EL (cell line): ENCODE measurements around the gene IGF2BP2.
"Not testable (repeated sequence)": the region's sequence is repeated elsewhere in the genome, so short reads cannot be mapped to it uniquely, and the experiment has no call there.

ENCODE experiments used
- DNase-seq: peaks from one replicate; pipeline ENCODE4 v3.0.0-alpha.2; 2016

IGF2BP2 gene

DNA sequence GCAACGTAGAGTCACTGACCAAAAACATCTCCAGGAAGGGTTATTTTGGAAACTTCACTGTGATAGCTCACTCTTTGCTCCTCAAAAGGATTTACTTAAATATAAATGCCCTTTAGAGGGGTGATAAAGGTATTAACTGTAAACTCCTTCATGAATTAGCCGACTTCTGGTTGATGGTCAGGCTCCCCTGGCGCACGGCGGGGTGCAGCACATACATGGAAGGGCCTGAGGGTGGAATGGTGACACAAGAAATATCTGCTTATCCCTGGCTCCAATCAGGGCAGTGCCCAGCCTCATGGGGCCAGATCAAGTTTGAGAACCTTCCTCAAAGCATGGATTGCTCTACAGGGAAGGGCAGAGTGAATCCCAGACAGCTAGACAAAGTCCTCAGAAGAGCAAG lies 116.5 kb downstream of the IGF2BP2 start:
- no peak for DNase-seq

DNA sequence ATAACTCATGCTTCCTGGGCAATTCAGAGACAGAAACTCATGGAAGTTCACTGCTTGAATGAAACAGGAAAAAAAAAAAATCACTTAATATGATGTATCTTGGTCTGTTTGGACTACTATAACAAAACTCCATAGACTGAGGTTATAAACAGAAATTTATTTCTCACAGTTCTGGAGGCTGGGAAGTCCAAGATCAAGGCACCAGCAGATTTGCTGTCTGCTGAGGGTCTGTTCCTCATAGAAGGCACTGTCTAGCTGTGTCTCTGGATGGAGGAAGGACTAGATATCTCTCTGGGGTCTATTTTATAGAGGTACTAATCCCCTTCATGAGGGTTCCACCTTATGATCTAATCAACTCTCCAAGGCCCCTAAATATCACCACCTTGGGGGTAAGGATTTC lies 119.3 kb downstream of the IGF2BP2 start:
- DNase-seq, result no peak

DNA sequence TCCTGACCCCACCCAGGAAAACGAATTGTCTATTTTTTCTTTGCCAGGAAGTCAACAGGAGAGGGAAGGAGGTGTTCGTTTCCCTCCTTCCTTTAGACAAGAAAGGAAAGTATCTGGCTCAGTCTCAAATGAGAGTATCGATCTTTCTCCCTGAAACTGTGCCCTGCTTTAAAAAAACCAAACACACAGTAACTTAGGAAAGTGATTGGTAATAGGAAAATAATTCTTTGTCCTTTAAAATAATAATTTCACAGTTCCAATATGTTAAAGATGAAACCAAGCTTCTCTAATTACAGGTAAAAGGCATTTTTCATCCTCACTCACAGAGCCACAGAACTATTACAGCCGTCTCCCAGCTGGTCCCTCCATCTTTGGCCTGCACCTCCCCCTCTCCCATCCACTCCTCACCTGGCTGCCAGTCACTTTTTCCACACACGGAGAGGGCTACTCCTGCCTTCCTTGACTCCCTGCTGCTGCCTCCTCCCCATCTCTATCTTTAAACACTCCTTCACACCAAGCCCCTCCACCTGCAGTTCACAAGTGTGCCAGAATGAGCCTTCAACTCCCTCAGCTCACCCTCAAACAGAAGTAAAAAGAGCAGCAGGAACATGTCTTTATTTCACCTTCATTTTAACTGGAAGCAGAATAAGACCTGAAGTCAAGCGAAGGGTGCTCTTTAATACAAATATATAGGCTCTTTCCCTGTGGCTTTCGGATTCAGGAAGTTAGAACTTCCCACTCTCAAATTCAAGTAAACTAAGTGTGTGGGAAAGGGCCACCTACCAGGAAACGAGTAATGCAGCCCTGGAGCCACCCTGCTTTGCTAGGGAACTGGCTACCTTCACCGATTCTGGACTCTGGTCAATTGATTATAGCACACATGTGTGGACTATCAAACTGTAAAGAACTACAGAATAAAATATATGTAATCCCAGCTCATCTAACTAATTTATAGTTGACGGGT lies 122.3 kb downstream of the IGF2BP2 start:
- DNase-seq, result no peak

DNA sequence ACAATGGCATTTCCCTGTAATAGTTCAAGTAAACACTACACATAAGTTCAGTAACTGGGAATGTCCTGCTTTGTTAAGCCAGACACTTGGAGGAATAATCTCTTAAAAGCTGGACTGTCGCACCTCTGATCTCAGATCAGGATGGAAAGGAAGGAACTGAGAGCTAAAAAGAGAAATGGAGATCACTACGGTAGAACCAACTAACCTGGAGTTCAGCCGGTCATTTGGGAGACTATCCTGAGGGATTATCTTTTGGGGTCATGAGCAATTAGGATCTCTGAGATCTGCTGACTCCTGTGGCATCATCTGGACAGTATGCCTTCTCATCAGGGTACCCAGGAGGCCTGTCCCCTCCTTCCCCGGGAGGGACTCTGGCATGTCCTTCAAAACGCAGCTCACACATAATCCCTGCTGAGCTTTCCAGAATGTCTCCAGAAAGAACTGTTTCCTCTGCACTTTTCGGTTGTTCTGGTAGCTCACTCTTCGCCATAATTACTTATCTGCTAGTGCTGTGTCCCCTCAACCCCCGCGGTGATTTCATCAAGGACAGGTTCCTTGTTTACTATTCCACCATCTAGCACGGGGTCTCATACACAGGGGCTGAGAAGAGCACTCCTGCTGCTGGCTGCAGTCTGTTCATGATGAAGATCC lies 123.1 kb downstream of the IGF2BP2 start:
- no peak for DNase-seq

DNA sequence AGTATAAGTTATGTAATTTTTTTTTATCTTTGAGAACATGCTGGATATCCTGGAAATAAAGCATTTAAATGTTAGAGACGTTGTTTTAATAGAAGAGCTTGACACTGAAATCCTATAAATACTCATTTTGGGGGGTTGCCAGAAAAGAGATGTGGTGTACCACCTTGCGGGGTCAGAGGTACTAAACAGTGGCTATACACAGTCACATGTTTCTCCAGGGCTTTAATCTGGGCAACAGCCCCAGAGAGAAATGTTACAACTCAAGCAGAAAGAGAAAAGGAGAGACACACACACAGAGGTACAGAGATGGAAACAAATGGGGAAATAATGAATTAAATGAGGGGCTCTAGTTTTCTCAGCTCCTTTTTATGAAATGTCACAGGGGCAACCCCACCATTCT lies 124.9 kb downstream of the IGF2BP2 start:
- DNase-seq, result no peak

DNA sequence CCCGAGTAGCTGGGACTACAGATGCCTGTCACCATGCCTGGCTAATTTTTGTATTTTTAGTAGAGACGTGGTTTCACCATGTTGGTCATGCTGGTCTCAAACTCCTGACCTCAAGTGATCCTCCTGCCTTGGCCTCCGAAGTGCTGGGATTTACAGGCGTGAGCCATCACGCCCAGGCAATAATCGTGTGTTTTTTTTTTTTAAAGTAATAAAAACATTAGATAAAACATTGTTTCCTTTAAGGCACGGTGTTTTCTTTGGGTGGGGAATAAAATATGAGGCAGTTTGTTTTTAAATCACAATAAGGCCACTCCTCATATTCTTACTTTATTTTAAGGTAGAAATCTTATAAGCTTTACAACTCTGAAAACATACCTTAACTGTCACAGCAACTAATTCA lies 127.6 kb downstream of the IGF2BP2 start:
- not testable (repeated sequence) for DNase-seq

DNA sequence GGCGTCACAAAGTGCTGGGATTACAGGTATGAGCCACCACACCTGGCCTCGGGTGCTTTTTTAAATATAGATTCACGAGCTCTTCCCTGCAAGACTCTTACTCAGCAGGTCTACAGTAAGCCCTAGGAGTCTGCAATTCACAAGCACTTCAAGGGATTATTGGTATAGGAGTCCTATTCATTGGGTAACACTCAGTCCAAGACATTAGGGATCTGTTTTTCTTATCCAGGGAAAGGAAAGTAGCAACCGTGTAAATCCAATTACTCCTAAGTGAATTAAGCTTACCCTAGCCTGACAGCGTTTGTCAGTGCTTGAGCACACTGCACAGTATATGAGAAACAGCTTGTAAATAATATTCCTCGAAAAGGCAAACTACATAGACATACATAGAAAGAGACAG lies 128.8 kb downstream of the IGF2BP2 start:
- DNase-seq, result no peak

DNA sequence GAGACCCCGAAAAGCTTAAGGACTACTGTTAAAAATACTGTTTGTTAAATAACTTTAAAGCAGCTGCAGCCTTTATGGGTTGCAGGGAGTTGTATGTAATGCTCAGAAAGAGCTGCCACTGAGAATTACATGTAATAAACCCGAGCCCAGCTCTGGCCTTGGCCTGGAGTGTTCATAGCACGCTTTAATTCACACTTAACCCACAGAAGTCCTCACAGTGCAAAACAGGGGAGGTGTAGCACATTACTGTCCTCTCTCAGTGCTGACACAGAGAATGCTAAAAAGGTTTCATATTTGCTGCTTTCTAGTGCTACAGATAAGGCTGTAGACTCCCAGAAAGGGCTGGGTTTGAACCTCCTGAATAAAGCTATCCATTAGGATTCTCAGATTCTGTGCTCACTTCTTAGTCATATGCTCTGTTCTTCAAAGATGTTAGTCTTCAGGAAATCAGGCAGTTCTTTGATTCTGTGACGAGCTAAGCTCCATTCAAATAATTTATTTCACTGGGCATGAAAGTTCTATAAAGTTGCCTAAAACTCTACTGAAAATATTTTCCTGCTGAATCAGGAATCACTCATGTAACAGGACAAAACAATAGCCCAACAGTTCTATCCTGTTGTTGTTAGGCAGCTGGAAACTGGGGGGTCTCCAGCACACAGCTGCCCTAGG lies 130.7 kb downstream of the IGF2BP2 start:
- peak; percentile 40 for DNase-seq

DNA sequence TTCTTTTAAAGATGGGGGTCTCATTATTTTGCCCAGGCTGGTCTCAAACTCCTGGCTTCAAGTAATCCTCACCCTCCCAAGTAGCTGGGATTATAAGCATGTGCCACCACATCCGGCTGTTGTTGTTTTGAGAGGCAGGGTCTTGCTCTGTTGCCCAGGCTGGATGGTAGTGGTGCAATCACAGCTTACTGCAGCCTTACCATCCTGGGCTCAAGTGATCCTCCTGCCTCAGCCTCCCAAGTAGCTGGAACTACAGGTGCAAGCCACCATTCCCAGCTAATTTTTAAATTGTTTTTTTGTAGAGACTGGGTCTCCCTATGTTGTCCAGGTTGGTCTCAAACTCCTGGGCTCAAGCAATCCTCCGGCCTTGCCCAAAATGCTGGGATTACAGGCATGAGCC lies 133.2 kb downstream of the IGF2BP2 start:
- DNase-seq, result no peak

DNA sequence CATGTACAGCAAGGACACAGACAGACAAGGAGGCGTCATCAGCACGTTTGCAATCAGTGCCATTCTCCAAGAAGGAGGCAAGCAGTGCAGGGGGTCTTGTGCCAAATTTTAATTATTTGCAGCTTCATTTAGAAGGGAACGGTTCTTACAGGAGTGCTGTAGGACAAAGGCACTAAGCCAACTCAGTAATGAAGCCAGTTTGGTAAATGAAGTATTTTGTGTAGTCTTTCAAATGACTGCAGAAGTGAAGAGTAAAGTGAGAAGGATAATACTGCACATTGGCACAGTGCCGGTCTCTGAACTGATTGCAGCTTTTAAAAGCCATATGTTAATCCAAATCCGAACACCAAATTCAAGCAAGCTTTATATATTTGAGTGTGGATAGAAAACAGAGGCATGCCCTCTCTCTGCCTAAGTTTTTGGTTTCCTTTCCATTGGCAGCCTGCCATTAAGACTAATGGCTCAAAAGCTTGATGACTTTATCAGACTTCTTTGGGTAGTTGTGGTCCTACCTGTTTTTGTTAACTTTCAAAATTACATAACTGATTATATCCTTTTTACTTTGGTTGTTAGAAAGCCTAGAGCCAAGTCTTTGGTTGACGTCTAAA lies 137.5 kb downstream of the IGF2BP2 start:
- peak; percentile 33 for DNase-seq

DNA sequence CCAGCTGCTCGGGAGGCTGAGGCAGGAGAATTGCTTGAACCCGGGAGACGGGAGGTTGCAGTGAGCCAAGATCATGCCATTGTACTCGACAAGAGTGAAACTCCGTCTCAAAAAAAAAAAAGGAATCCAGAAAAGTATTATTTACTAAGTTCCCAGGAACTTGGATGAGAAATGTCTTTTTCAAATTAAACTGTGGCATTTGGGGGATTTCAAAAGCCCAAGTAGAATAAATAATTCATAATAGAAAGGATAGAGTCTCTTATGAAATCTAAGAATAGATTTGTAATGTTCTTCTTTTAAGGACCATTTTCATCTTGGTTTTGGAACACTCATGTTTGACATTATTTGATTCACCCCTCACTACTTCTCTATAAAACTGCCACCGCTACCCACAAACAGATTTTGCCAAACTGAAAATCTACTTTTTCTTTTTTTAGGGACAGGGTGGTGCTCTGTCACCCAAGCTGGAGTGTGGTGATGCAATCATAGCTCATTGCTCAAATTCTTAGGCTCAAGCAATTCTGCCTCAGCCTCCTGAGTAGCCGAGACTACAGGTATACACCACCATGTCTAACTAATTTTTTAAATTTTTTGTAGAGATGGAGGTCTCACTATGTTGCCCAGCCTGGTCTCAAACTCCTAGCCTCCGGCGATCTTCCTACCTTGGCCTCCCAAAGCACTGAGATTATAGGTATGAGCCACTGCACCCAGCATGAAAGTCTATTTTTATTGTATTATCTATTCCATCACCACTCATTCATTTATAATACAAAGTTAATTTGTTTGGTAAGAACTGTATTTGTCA lies 139.4 kb downstream of the IGF2BP2 start:
- DNase-seq, result no peak

DNA sequence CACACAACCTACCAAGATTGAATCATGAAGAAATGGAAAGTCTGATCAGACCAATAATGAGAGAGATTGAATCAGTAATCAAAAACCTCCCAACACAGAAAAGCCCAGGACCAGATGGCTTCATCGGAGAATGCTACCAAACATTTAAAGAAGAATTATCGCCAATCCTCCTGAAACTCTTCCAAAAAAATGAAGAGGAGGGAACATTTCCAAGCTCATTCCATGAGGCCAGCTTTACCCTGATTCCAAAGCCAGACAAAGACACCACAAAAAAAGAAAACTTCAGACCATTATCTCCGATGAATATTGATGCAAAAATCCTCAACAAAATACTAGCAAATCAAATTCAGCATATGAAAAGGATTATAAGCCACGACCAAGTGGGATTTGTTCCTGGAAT lies 144.6 kb downstream of the IGF2BP2 start:
- no peak for DNase-seq

DNA sequence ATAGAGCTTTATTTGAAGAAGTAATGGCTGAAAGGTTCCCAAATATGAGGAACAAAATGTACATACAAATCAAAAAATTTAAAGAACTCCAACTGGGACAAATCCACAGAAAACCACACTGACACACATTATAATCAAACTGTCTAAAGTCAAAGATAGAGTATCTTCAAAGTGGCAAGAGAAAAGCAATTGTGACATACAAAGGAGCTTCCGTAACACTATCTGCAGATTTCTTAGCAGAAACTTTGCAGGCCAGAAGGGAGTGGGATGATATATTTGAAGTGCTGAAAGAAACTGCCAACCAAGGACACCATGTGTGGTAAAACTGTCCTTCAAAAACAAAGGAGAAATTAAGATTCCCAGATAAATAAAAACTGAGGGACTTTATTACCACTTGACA lies 146.8 kb downstream of the IGF2BP2 start:
- no peak for DNase-seq

DNA sequence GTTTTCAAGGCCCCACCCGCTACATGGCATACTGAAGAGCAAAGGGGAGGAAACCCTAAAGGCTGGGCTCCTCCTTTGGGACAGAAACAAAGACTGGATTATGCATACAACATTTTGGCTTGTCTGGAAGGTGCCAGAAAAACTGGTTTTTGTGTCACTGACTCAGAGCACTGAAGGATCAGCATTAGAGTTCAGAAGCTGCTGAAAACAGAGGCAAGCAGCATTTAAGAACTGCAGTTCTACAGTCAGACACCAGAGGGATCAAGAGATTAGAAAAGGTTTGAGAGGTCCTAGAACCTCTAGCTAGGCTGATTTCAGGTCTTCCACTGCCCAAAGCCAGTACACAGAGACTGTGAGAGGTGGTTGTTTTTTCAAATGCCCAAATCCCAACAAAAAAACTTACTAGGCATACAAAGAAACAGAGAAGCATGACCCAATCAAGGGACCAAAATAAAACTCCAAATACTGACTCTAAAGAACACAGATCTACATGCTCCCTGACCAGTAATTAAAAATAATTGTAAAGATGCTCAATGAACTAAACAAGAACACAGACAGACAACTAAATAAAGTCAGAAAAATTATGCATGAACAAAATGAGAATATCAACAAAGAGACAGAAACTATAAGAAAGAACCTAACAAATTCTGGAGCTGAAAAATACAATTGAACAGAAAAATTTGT lies 147.6 kb downstream of the IGF2BP2 start:
- DNase-seq, result peak; percentile 75

DNA sequence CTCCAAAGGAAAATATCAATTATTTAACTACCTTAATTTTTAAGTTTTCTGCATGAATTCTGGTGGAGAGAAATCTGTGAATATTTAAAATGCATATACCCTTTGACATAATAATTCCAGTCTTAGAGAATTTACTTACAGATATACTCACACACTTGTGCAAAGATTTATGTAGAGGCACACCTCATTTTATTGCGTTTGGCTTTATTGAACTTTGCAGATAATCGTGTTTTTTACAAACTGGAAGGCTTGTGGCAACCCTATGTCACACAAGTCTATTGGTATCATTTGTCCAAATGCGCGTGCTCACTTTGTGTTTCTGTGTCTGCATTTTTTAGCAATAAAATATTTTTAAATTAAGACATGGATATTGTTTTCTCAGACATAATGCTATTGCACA lies 157.3 kb downstream of the IGF2BP2 start:
- DNase-seq, result no peak

DNA sequence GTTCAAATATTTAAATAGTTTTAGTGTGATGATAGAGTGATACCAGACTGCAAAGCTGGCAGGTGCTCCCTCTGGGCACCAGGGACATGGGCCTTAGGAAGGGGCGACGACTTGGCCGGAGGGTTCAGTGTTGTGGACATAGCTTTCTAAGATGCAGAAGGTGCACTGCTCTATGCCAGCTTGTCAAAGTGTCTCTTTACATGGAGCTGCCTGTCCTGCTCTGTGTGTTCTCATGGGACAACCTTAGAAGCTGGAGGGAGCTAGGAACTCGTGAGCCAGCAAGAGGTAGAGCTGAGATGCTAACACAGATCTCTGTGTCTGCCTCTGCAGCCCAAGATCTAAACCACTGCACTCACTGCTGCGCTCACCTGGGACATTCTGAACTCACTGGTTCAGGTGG lies 160.9 kb downstream of the IGF2BP2 start:
- DNase-seq, result no peak

DNA sequence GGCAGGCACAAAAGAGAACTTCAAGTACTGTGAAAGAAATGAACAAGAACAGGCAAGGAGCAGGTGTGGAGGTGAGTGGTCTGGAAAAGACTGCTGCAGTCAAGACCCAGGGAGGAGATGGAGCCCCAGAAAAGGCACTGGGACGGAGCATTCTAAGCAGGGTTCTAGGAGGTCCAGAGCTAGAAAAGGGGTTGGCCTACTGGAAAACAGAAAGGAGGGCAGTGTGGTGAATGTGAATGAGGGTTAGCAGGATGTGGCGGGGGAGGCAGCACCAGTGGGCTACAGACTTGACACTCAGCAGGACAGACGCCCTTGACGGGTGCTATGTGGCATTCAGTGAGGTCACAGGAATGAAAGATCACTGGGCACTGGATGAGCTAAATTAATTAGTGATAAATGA lies 163.1 kb downstream of the IGF2BP2 start:
- no peak for DNase-seq

DNA sequence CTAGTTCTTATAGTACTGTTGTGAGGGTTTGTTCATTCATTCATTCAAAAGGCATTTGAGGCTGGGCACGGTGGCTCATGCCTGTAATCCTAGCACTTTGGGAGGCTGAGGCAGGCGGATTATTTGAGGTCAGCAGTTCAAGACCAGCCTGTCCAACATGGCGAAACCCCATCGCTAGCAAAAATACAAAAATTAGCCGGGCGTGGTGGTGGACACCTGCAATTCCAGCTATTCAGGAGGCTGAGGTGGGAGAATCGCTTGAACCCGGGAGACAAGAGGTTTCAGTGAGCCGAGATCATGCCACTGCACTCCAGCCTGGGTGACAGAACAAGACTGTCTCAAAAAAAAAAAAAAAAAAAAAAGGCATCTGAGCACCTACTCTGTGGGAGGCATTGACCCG lies 163.5 kb downstream of the IGF2BP2 start:
- DNase-seq, result not testable (repeated sequence)

DNA sequence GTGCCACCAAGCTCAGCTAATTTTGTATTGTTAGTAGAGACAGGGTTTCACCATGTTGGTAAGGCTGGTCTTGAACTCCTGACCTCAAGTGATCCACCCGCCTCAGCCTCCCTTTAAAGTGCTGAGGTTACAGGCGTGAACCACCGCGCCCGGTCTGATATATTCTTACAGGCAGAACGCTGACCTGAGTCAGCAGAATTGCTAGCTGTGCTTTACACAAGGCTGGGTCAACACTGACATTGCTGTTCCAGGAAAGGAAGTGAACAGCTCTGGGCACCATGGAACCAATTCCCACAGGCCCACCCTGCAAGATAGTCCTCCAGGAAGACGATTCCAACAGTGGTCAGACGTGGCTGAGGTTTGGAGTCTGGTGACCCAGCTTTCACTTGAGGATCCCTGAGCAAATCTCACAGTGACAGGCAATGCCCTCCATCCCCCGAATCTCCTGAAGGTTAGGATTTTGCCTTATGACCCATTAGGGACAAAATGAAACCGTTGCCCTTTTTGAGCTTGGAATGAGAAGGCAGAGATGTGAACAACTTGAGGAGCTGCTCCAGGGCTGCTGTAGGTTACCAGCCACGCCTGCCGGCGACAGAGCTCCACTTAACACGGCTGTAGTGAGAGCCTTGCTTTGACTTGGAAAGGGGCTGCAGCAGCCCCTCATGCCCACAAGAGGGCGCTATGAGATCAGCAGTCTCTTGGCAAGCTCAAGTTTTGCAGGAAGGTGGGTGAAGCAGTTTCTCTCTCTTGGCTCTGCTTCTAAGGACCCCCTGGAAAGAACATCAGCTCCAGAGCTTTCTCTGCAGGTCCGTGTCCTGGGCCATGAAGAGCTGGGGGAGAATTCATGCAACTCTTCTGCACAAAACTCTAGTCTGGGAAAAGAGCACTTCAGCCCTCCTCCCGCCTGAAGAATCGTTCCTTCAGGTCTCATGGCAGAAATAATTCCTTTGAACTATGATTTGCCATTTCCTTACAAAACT lies 164.6 kb downstream of the IGF2BP2 start:
- DNase-seq, result peak; percentile 82

DNA sequence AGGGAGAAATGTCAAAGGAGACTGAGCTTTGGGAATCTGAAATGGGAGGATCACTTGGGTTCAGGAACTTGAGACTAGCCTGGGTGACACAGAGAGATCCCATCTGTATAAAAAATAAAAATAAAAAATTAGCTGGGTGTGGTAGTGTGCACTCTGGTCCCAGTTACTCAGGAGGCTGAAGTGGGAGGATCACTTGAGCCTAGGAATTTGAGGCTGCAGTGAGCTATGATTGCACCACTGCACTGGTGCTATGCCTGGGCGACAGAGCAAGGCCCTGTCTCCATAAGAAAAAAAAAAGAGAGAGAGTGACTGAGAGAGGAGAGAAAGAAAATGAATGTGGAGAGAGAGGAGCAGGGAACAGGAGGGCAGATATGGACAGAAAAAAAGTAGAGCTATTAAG lies 165.9 kb downstream of the IGF2BP2 start:
- no peak for DNase-seq

DNA sequence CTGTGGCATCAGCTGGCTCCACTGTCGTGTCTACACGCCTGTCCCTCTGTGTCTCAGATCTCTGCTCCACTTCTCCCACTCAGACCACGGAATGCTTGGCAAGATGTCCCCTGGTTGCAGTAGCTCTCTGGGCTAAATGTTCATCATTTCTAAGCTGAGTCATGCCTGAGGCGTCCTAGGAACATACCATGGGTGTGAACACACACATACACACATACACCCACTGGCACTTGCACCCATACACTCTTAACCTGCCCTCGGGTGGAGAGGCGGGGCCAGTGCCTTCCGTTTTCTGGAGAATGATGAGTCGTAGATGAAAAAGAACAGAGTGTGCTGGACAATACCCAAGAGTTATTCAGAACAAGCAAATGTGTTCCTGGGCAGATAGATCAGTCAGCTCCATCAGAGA lies 166.3 kb downstream of the IGF2BP2 start:
- peak; percentile 99 for DNase-seq
